Fibroblast of pulmonary artery (primary cell): ENCODE measurements around the gene TACC2.
"Not testable (repeated sequence)": the region's sequence is repeated elsewhere in the genome, so short reads cannot be mapped to it uniquely, and the experiment has no call there.

Source experiments
- DNase-seq: peaks from one replicate; pipeline ENCODE4 v3.0.0-alpha.2; 2010; ENCODE audit warnings: low read depth
- H3K4me3 ChIP-seq: replicated peaks from 2 replicates; pipeline ENCODE4 v1.5.1; 2011; ENCODE audit warnings: low read depth, mild to moderate bottlenecking, control low read depth, low read length, moderate library complexity
- TF ChIP-seq, protein P1 (sequence below): IDR thresholded peaks from 2 replicates; pipeline ENCODE4 v1.5.1; 2011; ENCODE audit warnings: mild to moderate bottlenecking, control low read depth, low read length, inconsistent platforms; ENCODE audit errors: missing control alignments

The TACC2 gene

DNA sequence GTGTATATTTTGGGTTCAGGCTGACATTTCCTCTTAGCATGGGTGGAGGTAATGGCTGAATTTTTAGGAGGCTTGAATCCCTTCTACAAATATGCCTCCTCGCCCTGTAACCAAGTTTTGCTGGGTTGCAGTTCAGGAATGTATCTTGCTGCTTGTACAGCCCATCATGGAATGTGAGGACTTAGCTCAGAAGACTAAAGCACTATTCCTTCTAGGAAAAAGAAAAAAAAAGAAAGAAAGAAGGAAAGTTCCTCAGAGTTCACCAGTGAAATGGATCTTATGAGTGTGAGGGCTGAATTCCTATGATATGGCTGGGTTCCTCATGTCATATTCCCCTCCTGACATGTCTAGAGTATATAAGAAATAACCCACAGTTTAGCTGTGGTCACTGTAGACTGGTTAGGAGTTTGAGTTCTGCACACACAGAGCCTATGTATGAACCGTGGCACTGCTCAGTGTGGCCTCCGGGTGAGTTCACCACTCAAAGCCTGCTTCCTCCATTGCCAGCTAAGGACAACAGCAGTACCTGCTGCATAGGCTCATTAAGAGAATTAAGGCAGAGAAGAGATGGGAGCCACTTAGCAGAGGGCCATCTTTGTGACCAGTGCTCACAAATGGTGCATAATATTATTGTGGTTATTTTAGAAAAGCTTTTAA lies 114.0 kb downstream of the TACC2 start:
- DNase-seq: no peak
- no peak overlapping the region for H3K4me3 ChIP-seq
- TF ChIP-seq, protein P1, sequence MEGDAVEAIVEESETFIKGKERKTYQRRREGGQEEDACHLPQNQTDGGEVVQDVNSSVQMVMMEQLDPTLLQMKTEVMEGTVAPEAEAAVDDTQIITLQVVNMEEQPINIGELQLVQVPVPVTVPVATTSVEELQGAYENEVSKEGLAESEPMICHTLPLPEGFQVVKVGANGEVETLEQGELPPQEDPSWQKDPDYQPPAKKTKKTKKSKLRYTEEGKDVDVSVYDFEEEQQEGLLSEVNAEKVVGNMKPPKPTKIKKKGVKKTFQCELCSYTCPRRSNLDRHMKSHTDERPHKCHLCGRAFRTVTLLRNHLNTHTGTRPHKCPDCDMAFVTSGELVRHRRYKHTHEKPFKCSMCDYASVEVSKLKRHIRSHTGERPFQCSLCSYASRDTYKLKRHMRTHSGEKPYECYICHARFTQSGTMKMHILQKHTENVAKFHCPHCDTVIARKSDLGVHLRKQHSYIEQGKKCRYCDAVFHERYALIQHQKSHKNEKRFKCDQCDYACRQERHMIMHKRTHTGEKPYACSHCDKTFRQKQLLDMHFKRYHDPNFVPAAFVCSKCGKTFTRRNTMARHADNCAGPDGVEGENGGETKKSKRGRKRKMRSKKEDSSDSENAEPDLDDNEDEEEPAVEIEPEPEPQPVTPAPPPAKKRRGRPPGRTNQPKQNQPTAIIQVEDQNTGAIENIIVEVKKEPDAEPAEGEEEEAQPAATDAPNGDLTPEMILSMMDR: no peak

- TF ChIP-seq, protein P1: no peak
- no peak overlapping the region for H3K4me3 ChIP-seq
- DNase-seq: no peak
These were observed 114.6 kb downstream of the TACC2 start for GRCh38 chr10:122103592-122103991.

DNA sequence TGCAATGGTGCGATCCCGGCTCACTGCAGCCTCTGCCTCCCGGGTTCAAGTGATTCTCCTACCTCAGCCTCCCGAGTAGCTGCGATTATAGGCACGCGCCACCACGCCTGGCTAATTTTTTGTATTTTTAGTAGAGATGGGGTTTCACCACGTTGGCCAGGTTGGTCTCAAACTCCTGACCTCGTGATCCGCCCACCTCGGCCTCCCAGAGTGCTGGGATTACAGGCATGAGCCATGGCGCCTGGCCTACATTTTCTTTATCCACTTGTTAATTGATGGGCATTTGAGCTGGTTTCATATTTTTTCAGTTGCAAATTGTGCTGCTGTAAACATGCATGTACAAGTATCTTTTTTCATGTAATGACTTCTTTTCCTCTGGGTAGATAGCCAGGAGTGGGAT lies 119.8 kb downstream of the TACC2 start:
- H3K4me3 ChIP-seq, DNase-seq: not testable (repeated sequence)

- peak; percentile 48 for DNase-seq
- TF ChIP-seq, protein P1: no peak
These were observed 123.2 kb downstream of the TACC2 start for GRCh38 chr10:122112021-122112616.

GRCh38 chr10:122112625-122113160 lies 123.7 kb downstream of the TACC2 start:
- peak overlapping the region; percentile 76 for H3K4me3 ChIP-seq

More at GRCh38 chr10:122112021-122112616, 123.2 kb downstream of the TACC2 start:
- peak overlapping the region; percentile 76 for H3K4me3 ChIP-seq

DNA sequence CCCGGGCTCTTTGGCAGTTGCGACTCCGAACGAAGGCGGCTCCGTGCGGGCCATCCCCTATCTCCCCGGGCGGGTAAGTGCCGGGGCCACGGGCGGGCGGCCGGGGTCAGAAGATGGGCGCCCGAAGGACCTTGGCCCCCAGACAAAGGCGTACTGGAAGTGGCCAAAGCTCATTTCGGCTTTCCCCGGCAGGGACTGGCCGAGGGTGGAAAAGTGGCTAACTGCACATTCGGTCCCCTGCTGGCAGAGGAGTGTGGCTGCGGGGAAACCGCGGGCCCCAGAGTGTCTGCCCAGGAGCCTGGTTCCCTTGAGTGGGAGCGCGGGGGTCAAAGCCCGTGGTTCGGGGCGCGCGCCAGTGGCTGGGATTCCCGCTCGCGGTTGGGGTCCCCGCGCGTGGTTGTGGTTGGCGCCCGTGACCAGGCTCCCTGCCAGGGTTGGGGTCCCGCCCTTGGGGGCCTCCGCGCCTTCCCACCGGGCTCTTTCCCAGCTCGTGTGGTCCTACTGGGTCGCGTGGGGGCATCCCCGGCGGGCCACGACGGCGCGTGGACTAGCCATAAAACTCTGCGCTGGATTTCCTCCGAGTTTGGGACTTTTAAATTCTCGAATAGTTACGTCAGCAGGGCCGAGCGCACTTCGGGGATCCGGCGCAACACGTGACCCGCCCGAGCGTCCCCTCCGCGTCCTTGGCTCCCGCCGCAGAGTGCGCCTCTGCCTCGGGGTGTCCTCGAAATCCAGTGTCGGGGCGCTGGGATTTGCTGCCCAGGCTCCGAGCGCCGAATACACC lies 124.4 kb downstream of the TACC2 start:
- H3K4me3 ChIP-seq: peak overlapping the region; percentile 76
- TF ChIP-seq, protein P1: peak; percentile 54
- DNase-seq: peak; percentile 77

More at GRCh38 chr10:122112625-122113160, 123.7 kb downstream of the TACC2 start:
- DNase-seq: peak; percentile 96
- TF ChIP-seq, protein P1: peak; percentile 36

DNA sequence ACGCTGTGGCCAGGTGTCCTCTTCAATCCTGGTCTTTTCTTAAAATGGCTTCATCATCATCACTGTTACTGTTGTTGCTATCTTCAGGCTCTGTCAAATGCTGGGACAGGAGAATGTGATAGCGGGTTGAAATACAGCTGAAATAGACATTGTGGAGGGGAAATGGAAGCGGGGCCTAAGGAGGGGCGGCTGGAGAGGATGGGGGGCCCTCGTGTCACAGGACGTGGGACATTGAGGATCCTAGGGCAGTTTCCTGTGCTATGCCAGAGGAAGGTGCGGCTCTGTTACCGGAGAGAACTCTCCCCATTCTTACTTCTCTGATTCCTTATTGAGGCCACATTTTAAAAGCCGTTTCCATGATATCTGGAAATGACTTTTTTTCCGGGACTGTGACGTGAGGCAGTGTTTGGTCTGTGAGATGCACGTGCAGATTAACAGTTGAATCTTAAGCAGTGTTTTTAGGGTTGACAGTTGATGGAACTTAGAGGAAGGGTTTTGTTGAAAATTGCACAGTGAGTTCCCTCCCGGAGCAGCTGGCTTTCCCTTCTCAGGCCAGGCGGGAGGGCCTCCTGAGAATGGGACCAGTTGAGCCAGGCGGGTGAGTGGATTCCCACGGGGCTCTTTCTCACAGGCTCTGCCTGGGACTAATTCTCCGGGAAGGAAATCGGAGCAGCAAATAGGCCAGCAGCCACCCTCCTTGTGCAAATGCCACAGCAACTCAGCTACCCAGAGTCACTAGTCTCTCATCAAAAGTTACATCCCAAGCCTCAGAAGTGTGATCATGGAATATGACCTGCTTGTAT lies 125.2 kb downstream of the TACC2 start:
- H3K4me3 ChIP-seq: peak overlapping the region; percentile 76
- DNase-seq: no peak
- TF ChIP-seq, protein P1: no peak
